Activated T-helper 1 cell treated with anti-CD3 and anti-CD28 coated beads, Interleukin-12 subunit alpha, Interleukin-12 subunit beta, Interleukin-2, Interleukin-4 antibody, amounts not matched to agents 30 ng/mL and 10 ng/mL and 1 ng/mL, durations not matched to agents 14 hours and 24 hours and 36 hours (primary cell): Measurements from ENCODE around the gene CNTFR. TPM values are rescaled to one million over a fixed set of nuclear protein-coding genes. Genes with fewer than 3 reads are reported as not detected.
"Not testable (repeated sequence)": the region's sequence is repeated elsewhere in the genome, so short reads cannot be mapped to it uniquely, and the experiment has no call there.

Source experiments
- DNase-seq: peaks from one replicate; pipeline ENCODE4 v3.0.0; 2021; ENCODE audit warnings: low spot score
- H3K27ac Mint-ChIP-seq: one replicate; pipeline ENCODE4 v1.8.0; 2021; ENCODE audit warnings: mild to moderate bottlenecking, mixed read lengths
- H3K27me3 Mint-ChIP-seq: one replicate; pipeline ENCODE4 v1.8.0; 2022; ENCODE audit warnings: mild to moderate bottlenecking, moderate library complexity, mixed read lengths; ENCODE audit not compliant: insufficient read depth
- H3K36me3 Mint-ChIP-seq: one replicate; pipeline ENCODE4 v1.8.0; 2021; ENCODE audit warnings: low read depth, mixed read lengths
- H3K4me1 Mint-ChIP-seq: one replicate; pipeline ENCODE4 v1.8.0; 2021; ENCODE audit warnings: low read depth, mixed read lengths
- H3K4me3 Mint-ChIP-seq: one replicate; pipeline ENCODE4 v1.8.0; 2021; ENCODE audit warnings: mild to moderate bottlenecking, moderate library complexity, mixed read lengths
- H3K9me3 Mint-ChIP-seq: one replicate; pipeline ENCODE4 v1.8.0; 2021; ENCODE audit warnings: mixed read lengths
- intact Hi-C: fragments of 100-400 bp; cut with micrococcal nuclease; formaldehyde crosslinking; loops from one replicate; pipeline ENCODE4 v1.15.1; 2024
- total RNA-seq: library from RNA; stranded (reverse); gene quantifications from 2 replicates; pipeline ENCODE4 v1.2.3, GENCODE V29; 2022

CNTFR gene
- total RNA-seq, 1 donor from 2014 or later, result not detected

GRCh38 chr9:34550681-34551270 is 38.7 kb downstream of the CNTFR start:
- H3K9me3 Mint-ChIP-seq, result no peaks in the 10 kb centered on the region
- no peak for DNase-seq
- intact Hi-C loops, result no loop called here
- no peaks in the 10 kb centered on the region for H3K4me1 Mint-ChIP-seq
- no peak overlapping the region for H3K4me3 Mint-ChIP-seq
- H3K27ac Mint-ChIP-seq, result no peak overlapping the region
- no peaks in the 10 kb centered on the region for H3K36me3 Mint-ChIP-seq
- peaks cover 6% of the 10 kb centered on the region for H3K27me3 Mint-ChIP-seq

GRCh38 chr9:34550016-34550680 is 39.4 kb downstream of the CNTFR start:
- intact Hi-C loops, result no loop called here
- DNase-seq, result no peak
- no peaks in the 10 kb centered on the region for H3K36me3 Mint-ChIP-seq
- no peaks in the 10 kb centered on the region for H3K4me1 Mint-ChIP-seq
- no peak overlapping the region for H3K27ac Mint-ChIP-seq
- no peak overlapping the region for H3K4me3 Mint-ChIP-seq
- peaks cover 9% of the 10 kb centered on the region for H3K27me3 Mint-ChIP-seq
- no peaks in the 10 kb centered on the region for H3K9me3 Mint-ChIP-seq

- Mint-ChIP-seq H3K4me3 (no peak overlapping the region), H3K27me3 (peaks cover 11% of the 10 kb centered on the region), H3K4me1 (no peaks in the 10 kb centered on the region), H3K27ac (no peak overlapping the region), H3K9me3 (no peaks in the 10 kb centered on the region), H3K36me3 (no peaks in the 10 kb centered on the region)
- no peak for DNase-seq
- intact Hi-C loops, result no loop called here
These were observed 40.2 kb downstream of the CNTFR start for GRCh38 chr9:34549407-34549732.

- H3K9me3 Mint-ChIP-seq, result no peaks in the 10 kb centered on the region
- no peaks in the 10 kb centered on the region for H3K36me3 Mint-ChIP-seq
- no peak overlapping the region for H3K27ac Mint-ChIP-seq
- intact Hi-C loops, result loop anchor here (1.0 kb wide), 3 partner anchors 43 to 111 kb away; no protein-coding TSS in a partner anchor
- no peaks in the 10 kb centered on the region for H3K4me1 Mint-ChIP-seq
- H3K4me3 Mint-ChIP-seq, result no peak overlapping the region
- DNase-seq, result no peak
- H3K27me3 Mint-ChIP-seq, result peaks cover 13% of the 10 kb centered on the region
These were observed 41.4 kb downstream of the CNTFR start for GRCh38 chr9:34547960-34548611.

- no peak overlapping the region for H3K27ac Mint-ChIP-seq
- no peaks in the 10 kb centered on the region for H3K9me3 Mint-ChIP-seq
- intact Hi-C loops, result loop anchor here (1.0 kb wide), 1 partner anchor 110 kb away; no protein-coding TSS in a partner anchor
- H3K36me3 Mint-ChIP-seq, result no peaks in the 10 kb centered on the region
- H3K4me3 Mint-ChIP-seq, result no peak overlapping the region
- peaks cover 14% of the 10 kb centered on the region for H3K27me3 Mint-ChIP-seq
- no peaks in the 10 kb centered on the region for H3K4me1 Mint-ChIP-seq
- DNase-seq, result no peak
These were observed 42.4 kb downstream of the CNTFR start for GRCh38 chr9:34546834-34547827.

- no peak for DNase-seq
- H3K27ac Mint-ChIP-seq, result no peak overlapping the region
- no peaks in the 10 kb centered on the region for H3K9me3 Mint-ChIP-seq
- no peaks in the 10 kb centered on the region for H3K36me3 Mint-ChIP-seq
- H3K27me3 Mint-ChIP-seq, result peaks cover 16% of the 10 kb centered on the region
- H3K4me1 Mint-ChIP-seq, result no peaks in the 10 kb centered on the region
- H3K4me3 Mint-ChIP-seq, result no peak overlapping the region
- intact Hi-C loops, result no loop called here
These were observed 43.3 kb downstream of the CNTFR start for GRCh38 chr9:34546102-34546833.

- no peaks in the 10 kb centered on the region for H3K4me1 Mint-ChIP-seq
- no peaks in the 10 kb centered on the region for H3K36me3 Mint-ChIP-seq
- H3K27me3 Mint-ChIP-seq, result peaks cover 20% of the 10 kb centered on the region
- no peak overlapping the region for H3K4me3 Mint-ChIP-seq
- no peaks in the 10 kb centered on the region for H3K9me3 Mint-ChIP-seq
- DNase-seq, result no peak
- peak overlapping the region; percentile 5 for H3K27ac Mint-ChIP-seq
- intact Hi-C loops, result no loop called here
These were observed 44.0 kb downstream of the CNTFR start for GRCh38 chr9:34545497-34545896.

- no peak overlapping the region for H3K4me3 Mint-ChIP-seq
- H3K27me3 Mint-ChIP-seq, result peaks cover 20% of the 10 kb centered on the region
- H3K9me3 Mint-ChIP-seq, result no peaks in the 10 kb centered on the region
- H3K4me1 Mint-ChIP-seq, result no peaks in the 10 kb centered on the region
- no peak for DNase-seq
- intact Hi-C loops, result loop anchor here (5.0 kb wide), 1 partner anchor 42 kb away; no protein-coding TSS in a partner anchor
- H3K36me3 Mint-ChIP-seq, result no peaks in the 10 kb centered on the region
- H3K27ac Mint-ChIP-seq, result no peak overlapping the region
These were observed 45.5 kb downstream of the CNTFR start for GRCh38 chr9:34544035-34544434.

GRCh38 chr9:34541540-34541939 is 48.0 kb downstream of the CNTFR start:
- Mint-ChIP-seq H3K27me3 (peaks cover 20% of the 10 kb centered on the region), H3K4me1 (no peaks in the 10 kb centered on the region), H3K27ac (no peak overlapping the region), H3K4me3 (no peak overlapping the region), H3K9me3 (no peaks in the 10 kb centered on the region), H3K36me3 (no peaks in the 10 kb centered on the region)
- no peak for DNase-seq
- intact Hi-C loops, result loop anchor here (5.0 kb wide), 1 partner anchor 39 kb away; no protein-coding TSS in a partner anchor

GRCh38 chr9:34540827-34541226 is 48.7 kb downstream of the CNTFR start:
- Mint-ChIP-seq H3K27me3 (peaks cover 20% of the 10 kb centered on the region), H3K4me3 (no peak overlapping the region), H3K36me3 (no peaks in the 10 kb centered on the region), H3K4me1 (no peaks in the 10 kb centered on the region), H3K9me3 (no peaks in the 10 kb centered on the region), H3K27ac (no peak overlapping the region)
- intact Hi-C loops, result loop anchor here (5.0 kb wide), 1 partner anchor 39 kb away; no protein-coding TSS in a partner anchor
- DNase-seq, result no peak

GRCh38 chr9:34536685-34537084 is 52.8 kb downstream of the CNTFR start:
- no peak overlapping the region for H3K27ac Mint-ChIP-seq
- H3K36me3 Mint-ChIP-seq, result no peaks in the 10 kb centered on the region
- peaks cover 21% of the 10 kb centered on the region for H3K27me3 Mint-ChIP-seq
- intact Hi-C loops, result no loop called here
- no peaks in the 10 kb centered on the region for H3K9me3 Mint-ChIP-seq
- H3K4me3 Mint-ChIP-seq, result no peak overlapping the region
- no peaks in the 10 kb centered on the region for H3K4me1 Mint-ChIP-seq
- DNase-seq, result no peak

GRCh38 chr9:34532041-34532440 is 57.5 kb downstream of the CNTFR start:
- H3K27me3 Mint-ChIP-seq, result peaks cover 33% of the 10 kb centered on the region

More at GRCh38 chr9:34532041-34532440, 57.5 kb downstream of the CNTFR start:
- H3K9me3 Mint-ChIP-seq, H3K4me3 Mint-ChIP-seq, H3K27ac Mint-ChIP-seq, intact Hi-C loops, H3K4me1 Mint-ChIP-seq, DNase-seq, H3K36me3 Mint-ChIP-seq: not testable (repeated sequence)
